GM23248 (cell line): ENCODE data around the gene RAB8A. TPM values are rescaled to one million over a fixed set of nuclear protein-coding genes. Genes with fewer than 3 reads are reported as not detected.

Experiments
- DNase-seq: peaks from one replicate; pipeline ENCODE4 v3.0.0-alpha.2; 2015
- H2AFZ ChIP-seq: fragments of 200-600 bp; sonication (generic); 2 replicates; pipeline ENCODE4 v1.6.1; 2016; ENCODE audit warnings: antibody characterized with exemption
- H3F3A ChIP-seq: fragments of 200-600 bp; sonication (generic); 2 replicates; pipeline ENCODE4 v1.6.1; 2016; ENCODE audit warnings: mild to moderate bottlenecking, antibody characterized with exemption, mixed run types; ENCODE audit not compliant: insufficient read depth
- H3K27ac ChIP-seq: fragments of 200-600 bp; sonication (generic); 2 replicates; pipeline ENCODE4 v1.5.1; 2016; ENCODE audit warnings: mild to moderate bottlenecking
- H3K27me3 ChIP-seq: fragments of 200-600 bp; sonication (generic); replicated peaks from 2 replicates; pipeline ENCODE4 v1.6.1; 2016; ENCODE audit warnings: mild to moderate bottlenecking; ENCODE audit not compliant: insufficient read depth
- H3K36me3 ChIP-seq: fragments of 200-600 bp; sonication (generic); 2 replicates; pipeline ENCODE4 v1.6.1; 2016; ENCODE audit warnings: low read depth, mild to moderate bottlenecking
- H3K4me1 ChIP-seq: fragments of 200-600 bp; sonication (generic); 2 replicates; pipeline ENCODE4 v1.6.1; 2016; ENCODE audit warnings: mild to moderate bottlenecking; ENCODE audit not compliant: insufficient read depth
- H3K4me2 ChIP-seq: fragments of 200-600 bp; sonication (generic); one replicate; pipeline ENCODE4 v1.6.1; 2016; ENCODE audit warnings: mild to moderate bottlenecking; ENCODE audit not compliant: unreplicated experiment
- H3K4me3 ChIP-seq: fragments of 200-600 bp; sonication (generic); 2 replicates; pipeline ENCODE4 v1.5.1; 2016; ENCODE audit warnings: mild to moderate bottlenecking
- H3K79me2 ChIP-seq: fragments of 200-600 bp; sonication (generic); 2 replicates; pipeline ENCODE4 v1.6.1; 2016; ENCODE audit warnings: mild to moderate bottlenecking; ENCODE audit not compliant: insufficient read depth
- H3K9ac ChIP-seq: fragments of 200-600 bp; sonication (generic); 2 replicates; pipeline ENCODE4 v1.6.1; 2016; ENCODE audit warnings: mild to moderate bottlenecking
- H3K9me2 ChIP-seq: fragments of 200-600 bp; sonication (generic); 2 replicates; pipeline ENCODE4 v1.6.1; 2016; ENCODE audit warnings: mixed run types, mild to moderate bottlenecking, moderate library complexity; ENCODE audit not compliant: insufficient read depth
- H3K9me3 ChIP-seq: fragments of 200-600 bp; sonication (generic); one replicate; pipeline ENCODE4 v1.6.1; 2017; ENCODE audit warnings: low read depth
- H4K20me1 ChIP-seq: fragments of 200-600 bp; sonication (generic); 2 replicates; pipeline ENCODE4 v1.6.0; 2016; ENCODE audit not compliant: insufficient read depth
- EZH2 ChIP-seq: fragments of 200-600 bp; sonication (generic); IDR thresholded peaks from 2 replicates; pipeline ENCODE4 v1.6.1; 2018; ENCODE audit warnings: antibody characterized with exemption, mild to moderate bottlenecking; ENCODE audit not compliant: insufficient read depth, poor library complexity, severe bottlenecking
- EZH2phosphoT487 ChIP-seq: fragments of 200-600 bp; sonication (generic); IDR thresholded peaks from 2 replicates; pipeline ENCODE4 v1.6.1; 2018; ENCODE audit warnings: antibody characterized with exemption, moderate library complexity, mild to moderate bottlenecking, low read depth; ENCODE audit not compliant: insufficient read depth
- WGBS, 2 experiments: methylation state at CpG; one replicate each; pipeline ENCODE4 v1.1.6; 2015 to 2017; ENCODE audit warnings: low lambda C conversion rate in 2 of 2, low coverage in 1 of 2; ENCODE audit errors: missing lambda C conversion rate in 2 of 2; 5-methylcytosine and 5-hydroxymethylcytosine counted together
- in situ Hi-C: fragments of 300-500 bp; cut with MboI; formaldehyde crosslinking; loops from 2 replicates; pipeline ENCODE4 v1.15.0; 2020
- polyA plus RNA-seq: library from polyadenylated mRNA; unstranded; fragments of >200 nt; fragmentation: Nextera tagmentation; extraction: Ambion mirVana; gene quantifications from 2 replicates; pipeline ENCODE4 v1.2.1, GENCODE V29; 2016
- total RNA-seq: library from RNA; depleted of rRNA; stranded (reverse); fragments of >200 nt; shearing (Covaris generic); gene quantifications from 2 replicates; pipeline ENCODE4 v1.2.3, GENCODE V29; 2014

RAB8A gene
- total and polyA plus RNA-seq, 2 experiments from 2014 or later: 42.6 to 112 TPM

DNA sequence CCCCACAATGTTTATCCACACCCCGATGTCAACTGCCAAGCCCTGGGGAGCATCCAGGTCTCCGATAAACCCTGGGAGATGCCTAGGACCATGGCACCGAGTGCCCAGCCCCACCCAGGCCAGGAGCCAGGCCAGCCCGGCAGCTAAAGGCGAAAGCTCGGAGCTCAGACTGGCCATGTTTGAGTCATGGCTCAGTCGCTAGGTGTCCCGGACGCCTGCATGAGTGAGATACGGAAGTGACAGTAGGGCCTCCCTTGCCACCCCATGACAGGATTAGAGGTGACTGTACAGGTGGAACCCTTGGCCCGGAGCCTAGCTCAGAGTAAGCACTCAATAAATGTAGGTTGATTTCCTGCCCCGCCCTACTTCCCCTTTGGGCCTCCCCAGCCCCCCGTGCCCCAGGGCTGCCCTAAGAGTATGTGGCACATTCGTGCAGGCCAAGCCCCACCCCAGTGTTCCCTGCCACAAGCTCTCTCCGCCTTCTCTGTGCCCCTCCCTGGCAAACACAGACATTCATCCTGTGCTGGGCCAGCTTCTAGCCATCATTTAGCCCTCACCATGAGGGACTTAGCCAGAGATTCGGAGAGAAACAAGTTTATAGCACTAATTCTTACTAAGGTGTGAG, 41.2 kb upstream of the RAB8A start:
- DNase-seq: peak; percentile 85
- Histone ChIP-seq H3K27ac (peak overlapping the region; percentile 69), H3K9me3 (no peaks in the 10 kb centered on the region), H3F3A (peaks cover 51% of the 10 kb centered on the region), H3K36me3 (no peaks in the 10 kb centered on the region), H3K4me2 (peak overlapping the region; percentile 61), H4K20me1 (no peaks in the 10 kb centered on the region), H3K9ac (peak overlapping the region; percentile 61), H3K4me1 (peaks cover 30% of the 10 kb centered on the region), H3K9me2 (no peaks in the 10 kb centered on the region), H3K79me2 (peaks cover 68% of the 10 kb centered on the region), H3K27me3 (no peaks in the 10 kb centered on the region), H2AFZ (peak overlapping the region; percentile 77), H3K4me3 (peak overlapping the region; percentile 43)
- 25% methylated on average over 14 to 16 of the region's 16 CpGs for WGBS, 2 experiments
- in situ Hi-C loops: no loop called here
- TF ChIP-seq EZH2phosphoT487: no peak
- no peak for TF ChIP-seq EZH2

DNA sequence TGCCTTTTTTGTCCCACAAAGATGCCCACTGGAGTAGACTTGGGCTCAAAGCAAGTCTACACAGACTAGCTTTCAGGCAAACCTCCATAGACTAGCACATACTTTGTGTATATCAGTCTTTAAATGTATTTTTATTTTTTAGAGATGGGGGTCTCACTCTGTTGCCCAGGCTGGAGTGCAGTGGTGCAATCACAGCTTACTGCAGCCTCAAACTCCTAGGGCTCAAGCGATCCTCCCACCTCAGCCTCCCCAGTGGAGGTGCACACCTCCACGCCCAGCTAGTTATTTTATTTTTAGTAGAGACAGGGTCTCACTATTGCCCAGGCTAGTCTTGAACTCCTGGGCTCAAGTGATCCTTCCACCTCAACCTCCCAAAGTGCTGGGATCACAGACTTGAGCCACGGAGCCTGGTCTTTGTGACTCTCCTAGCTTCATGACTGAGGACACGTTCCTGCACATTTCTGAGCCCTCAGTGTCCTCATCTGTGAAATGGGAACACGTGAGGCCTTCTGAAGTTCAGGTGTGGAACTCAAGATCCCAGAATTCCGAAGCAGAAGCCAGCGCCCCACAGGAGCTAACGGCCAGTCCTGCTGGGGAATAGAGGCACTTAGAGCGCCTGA, 40.5 kb upstream of the RAB8A start:
- no peaks in the 10 kb centered on the region for H3K36me3 ChIP-seq
- no peak for TF ChIP-seq EZH2
- TF ChIP-seq EZH2phosphoT487: no peak
- peaks cover 49% of the 10 kb centered on the region for H3F3A ChIP-seq
- H3K9ac ChIP-seq: 0 out of 2 replicates have a peak overlapping the region, but pooled peaks have one; percentile 61
- H3K27me3 ChIP-seq: no peaks in the 10 kb centered on the region
- no peak overlapping the region for H3K4me3 ChIP-seq
- H3K4me2 ChIP-seq: peak overlapping the region; percentile 61
- no peaks in the 10 kb centered on the region for H3K9me2 ChIP-seq
- H3K4me1 ChIP-seq: peaks cover 26% of the 10 kb centered on the region
- no peaks in the 10 kb centered on the region for H3K9me3 ChIP-seq
- WGBS, 2 experiments: 97 to 100% methylated on average over 9 of the region's 9 CpGs
- H4K20me1 ChIP-seq: no peaks in the 10 kb centered on the region
- DNase-seq: no peak
- 0 out of 2 replicates have a peak overlapping the region, but pooled peaks have one; percentile 77 for H2AFZ ChIP-seq
- H3K79me2 ChIP-seq: peaks cover 74% of the 10 kb centered on the region
- in situ Hi-C loops: no loop called here
- H3K27ac ChIP-seq: peak overlapping the region; percentile 69

DNA sequence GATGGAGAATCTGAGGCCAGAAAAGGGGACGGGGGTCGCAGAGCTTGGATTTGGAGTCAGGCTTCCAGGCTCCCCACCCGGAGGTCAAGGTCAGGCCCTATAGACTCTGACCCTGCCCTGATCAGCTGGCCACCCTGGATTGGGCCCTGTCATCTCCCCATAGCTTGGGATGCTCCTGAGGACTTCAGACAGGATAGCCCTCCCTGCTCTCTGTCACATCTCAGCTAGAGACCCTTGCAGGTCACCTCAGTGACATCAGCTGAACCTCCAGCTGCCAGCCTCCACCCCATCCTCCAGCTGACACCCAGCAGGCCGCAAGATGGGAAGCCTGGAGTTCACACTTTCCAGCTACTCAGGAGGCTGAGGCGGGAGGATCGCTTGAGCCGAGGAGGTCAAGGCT, 38.2 kb upstream of the RAB8A start:
- Histone ChIP-seq H3K9me2 (no peaks in the 10 kb centered on the region), H3K4me2 (no peak overlapping the region), H4K20me1 (no peaks in the 10 kb centered on the region), H3K9ac (no peak overlapping the region), H3K79me2 (peaks cover 78% of the 10 kb centered on the region), H3K36me3 (peaks cover 9% of the 10 kb centered on the region; the same call in 1 of the 2 replicates), H3K9me3 (no peaks in the 10 kb centered on the region), H3K4me1 (peaks cover 17% of the 10 kb centered on the region), H2AFZ (no peak overlapping the region), H3K27me3 (no peaks in the 10 kb centered on the region), H3F3A (peaks cover 53% of the 10 kb centered on the region), H3K4me3 (no peak overlapping the region), H3K27ac (no peak overlapping the region)
- no peak for DNase-seq
- no peak for TF ChIP-seq EZH2phosphoT487
- no peak for TF ChIP-seq EZH2
- in situ Hi-C loops: no loop called here
- 87 to 95% methylated on average over 7 of the region's 7 CpGs for whole genome bisulfite sequencing, 2 experiments

DNA sequence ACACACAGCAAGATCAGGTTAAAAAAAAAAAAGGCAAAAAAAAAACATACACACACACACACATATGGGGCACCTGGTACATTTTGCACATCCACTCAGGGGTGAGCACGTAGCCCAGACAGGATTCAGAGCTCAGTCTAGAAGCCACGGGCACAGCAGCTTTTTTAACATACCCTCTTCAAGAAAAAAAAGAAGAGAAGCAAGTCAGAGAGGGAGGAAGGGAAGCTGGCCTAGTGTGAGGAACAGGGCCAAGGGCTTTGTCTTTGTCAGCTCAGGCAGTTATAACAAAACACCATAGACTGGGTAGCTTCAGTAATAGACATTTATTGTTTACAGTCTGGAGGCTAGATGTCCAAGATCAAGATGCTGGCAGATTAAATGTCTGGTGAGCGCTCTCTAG, 37.7 kb upstream of the RAB8A start:
- peaks cover 17% of the 10 kb centered on the region for H3K4me1 ChIP-seq
- H3F3A ChIP-seq: peaks cover 54% of the 10 kb centered on the region
- in situ Hi-C loops: no loop called here
- no peaks in the 10 kb centered on the region for H3K27me3 ChIP-seq
- no peaks in the 10 kb centered on the region for H4K20me1 ChIP-seq
- no peaks in the 10 kb centered on the region for H3K9me2 ChIP-seq
- H3K9me3 ChIP-seq: no peaks in the 10 kb centered on the region
- no peak overlapping the region for H3K9ac ChIP-seq
- DNase-seq: no peak
- peaks cover 9% of the 10 kb centered on the region; the same call in 1 of the 2 replicates for H3K36me3 ChIP-seq
- H3K79me2 ChIP-seq: peaks cover 73% of the 10 kb centered on the region
- no peak overlapping the region for H2AFZ ChIP-seq
- H3K4me3 ChIP-seq: no peak overlapping the region
- TF ChIP-seq EZH2phosphoT487 (no peak), EZH2 (no peak)
- H3K27ac ChIP-seq: peak overlapping the region; percentile 17
- WGBS, 2 experiments: 65 to 72% methylated on average over 3 of the region's 3 CpGs
- H3K4me2 ChIP-seq: no peak overlapping the region
